Stimulated activated CD4-positive, alpha-beta T cell treated with anti-CD3 and anti-CD28 coated beads, Interleukin-15, amount 100 ng/mL, for 24 hours (primary cell): ENCODE measurements around the gene CLCF1.
"Not testable (repeated sequence)": the region's sequence is repeated elsewhere in the genome, so short reads cannot be mapped to it uniquely, and the experiment has no call there.

ENCODE experiments used
- DNase-seq: peaks from one replicate; pipeline ENCODE4 v3.0.0-alpha.2; 2020

Gene CLCF1

GRCh38 chr11:67408437-67409200 is 35.2 kb upstream of the CLCF1 start:
- DNase-seq, result peak; percentile 45

GRCh38 chr11:67407688-67408163 is 34.3 kb upstream of the CLCF1 start:
- DNase-seq, result no peak

- DNase-seq, result peak; percentile 49
These were observed 33.7 kb upstream of the CLCF1 start for GRCh38 chr11:67406969-67407687.

GRCh38 chr11:67406420-67406968 is 33.1 kb upstream of the CLCF1 start:
- no peak for DNase-seq

- DNase-seq, result no peak
These were observed 32.4 kb upstream of the CLCF1 start for GRCh38 chr11:67405688-67406339.

GRCh38 chr11:67405196-67405567 is 31.8 kb upstream of the CLCF1 start:
- DNase-seq, result peak; percentile 50

- DNase-seq, result peak; percentile 73
These were observed 31.3 kb upstream of the CLCF1 start for GRCh38 chr11:67404515-67405195.

- not testable (repeated sequence) for DNase-seq
These were observed 29.7 kb upstream of the CLCF1 start for GRCh38 chr11:67403085-67403484.

- not testable (repeated sequence) for DNase-seq
These were observed 28.9 kb upstream of the CLCF1 start for GRCh38 chr11:67402192-67402839.

- peak; percentile 93 for DNase-seq
These were observed 28.2 kb upstream of the CLCF1 start, which contains the start of gene PPP1CA for GRCh38 chr11:67401495-67402191. Gene PPP1CA (minus strand): TSS chr11:67401858. CDS start chr11:67401782, 76 bp downstream.

GRCh38 chr11:67400942-67401494 is 27.6 kb upstream of the CLCF1 start:
- DNase-seq, result no peak

GRCh38 chr11:67400251-67400941 is 27.0 kb upstream of the CLCF1 start:
- DNase-seq, result no peak

- DNase-seq, result no peak
These were observed 25.5 kb upstream of the CLCF1 start for GRCh38 chr11:67398661-67399563.

- DNase-seq, result no peak
These were observed 24.7 kb upstream of the CLCF1 start for GRCh38 chr11:67397986-67398660.

- DNase-seq, result no peak
These were observed 24.1 kb upstream of the CLCF1 start for GRCh38 chr11:67397536-67397935.

- DNase-seq, result no peak
These were observed 23.4 kb upstream of the CLCF1 start for GRCh38 chr11:67396587-67397389.

- DNase-seq, result no peak
These were observed 22.8 kb upstream of the CLCF1 start for GRCh38 chr11:67396259-67396581.
